ENCODE data around the gene SFT2D1.

DNA sequence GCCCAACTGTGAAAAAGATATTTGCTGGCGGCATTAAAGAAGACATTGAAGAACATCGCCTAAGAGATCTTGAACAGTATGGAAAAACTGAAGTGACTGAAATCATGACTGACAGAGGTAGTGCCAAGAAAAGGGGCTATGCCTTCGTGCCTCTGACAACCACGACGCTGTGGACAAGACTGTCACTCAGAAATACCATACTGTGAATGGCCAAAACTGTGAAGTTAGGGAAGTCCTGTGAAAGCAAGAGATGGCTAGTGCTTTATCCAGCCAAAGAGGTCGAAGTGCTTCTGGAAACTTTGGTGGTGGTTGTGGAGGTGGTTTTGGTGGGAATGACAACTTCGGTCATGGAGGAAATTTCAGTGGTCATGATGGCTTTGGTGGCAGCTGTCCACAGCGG, 7.5 kb downstream of the SFT2D1 start:
- TF ChIP-seq, protein P1, sequence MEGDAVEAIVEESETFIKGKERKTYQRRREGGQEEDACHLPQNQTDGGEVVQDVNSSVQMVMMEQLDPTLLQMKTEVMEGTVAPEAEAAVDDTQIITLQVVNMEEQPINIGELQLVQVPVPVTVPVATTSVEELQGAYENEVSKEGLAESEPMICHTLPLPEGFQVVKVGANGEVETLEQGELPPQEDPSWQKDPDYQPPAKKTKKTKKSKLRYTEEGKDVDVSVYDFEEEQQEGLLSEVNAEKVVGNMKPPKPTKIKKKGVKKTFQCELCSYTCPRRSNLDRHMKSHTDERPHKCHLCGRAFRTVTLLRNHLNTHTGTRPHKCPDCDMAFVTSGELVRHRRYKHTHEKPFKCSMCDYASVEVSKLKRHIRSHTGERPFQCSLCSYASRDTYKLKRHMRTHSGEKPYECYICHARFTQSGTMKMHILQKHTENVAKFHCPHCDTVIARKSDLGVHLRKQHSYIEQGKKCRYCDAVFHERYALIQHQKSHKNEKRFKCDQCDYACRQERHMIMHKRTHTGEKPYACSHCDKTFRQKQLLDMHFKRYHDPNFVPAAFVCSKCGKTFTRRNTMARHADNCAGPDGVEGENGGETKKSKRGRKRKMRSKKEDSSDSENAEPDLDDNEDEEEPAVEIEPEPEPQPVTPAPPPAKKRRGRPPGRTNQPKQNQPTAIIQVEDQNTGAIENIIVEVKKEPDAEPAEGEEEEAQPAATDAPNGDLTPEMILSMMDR (IDR thresholded peaks at IDR 0.05): no peak
- no peak for TF ChIP-seq EZH2 (IDR thresholded peaks at IDR 0.05)
